NCI-H1694 (cell line): Measurements from ENCODE around the gene SURF1.
"Not testable (repeated sequence)": the region's sequence is repeated elsewhere in the genome, so short reads cannot be mapped to it uniquely, and the experiment has no call there.

Source experiments
- DNase-seq: peaks from one replicate; lab custom pipeline; 2025; lab: John Stamatoyannopoulos, UW

The SURF1 gene, protein sequence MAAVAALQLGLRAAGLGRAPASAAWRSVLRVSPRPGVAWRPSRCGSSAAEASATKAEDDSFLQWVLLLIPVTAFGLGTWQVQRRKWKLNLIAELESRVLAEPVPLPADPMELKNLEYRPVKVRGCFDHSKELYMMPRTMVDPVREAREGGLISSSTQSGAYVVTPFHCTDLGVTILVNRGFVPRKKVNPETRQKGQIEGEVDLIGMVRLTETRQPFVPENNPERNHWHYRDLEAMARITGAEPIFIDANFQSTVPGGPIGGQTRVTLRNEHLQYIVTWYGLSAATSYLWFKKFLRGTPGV

GRCh38 chr9:133356391-133357091, at the start of gene SURF1, which contains the start of gene SURF2:
Gene SURF1, minus strand, starts transcription at chr9:133356487. Its CDS starts 34 bp downstream, at chr9:133356453.
Gene SURF2, plus strand, starts transcription at chr9:133356550. Its CDS starts 43 bp downstream, at chr9:133356593.
- DNase-seq = peak; percentile 38

DNA sequence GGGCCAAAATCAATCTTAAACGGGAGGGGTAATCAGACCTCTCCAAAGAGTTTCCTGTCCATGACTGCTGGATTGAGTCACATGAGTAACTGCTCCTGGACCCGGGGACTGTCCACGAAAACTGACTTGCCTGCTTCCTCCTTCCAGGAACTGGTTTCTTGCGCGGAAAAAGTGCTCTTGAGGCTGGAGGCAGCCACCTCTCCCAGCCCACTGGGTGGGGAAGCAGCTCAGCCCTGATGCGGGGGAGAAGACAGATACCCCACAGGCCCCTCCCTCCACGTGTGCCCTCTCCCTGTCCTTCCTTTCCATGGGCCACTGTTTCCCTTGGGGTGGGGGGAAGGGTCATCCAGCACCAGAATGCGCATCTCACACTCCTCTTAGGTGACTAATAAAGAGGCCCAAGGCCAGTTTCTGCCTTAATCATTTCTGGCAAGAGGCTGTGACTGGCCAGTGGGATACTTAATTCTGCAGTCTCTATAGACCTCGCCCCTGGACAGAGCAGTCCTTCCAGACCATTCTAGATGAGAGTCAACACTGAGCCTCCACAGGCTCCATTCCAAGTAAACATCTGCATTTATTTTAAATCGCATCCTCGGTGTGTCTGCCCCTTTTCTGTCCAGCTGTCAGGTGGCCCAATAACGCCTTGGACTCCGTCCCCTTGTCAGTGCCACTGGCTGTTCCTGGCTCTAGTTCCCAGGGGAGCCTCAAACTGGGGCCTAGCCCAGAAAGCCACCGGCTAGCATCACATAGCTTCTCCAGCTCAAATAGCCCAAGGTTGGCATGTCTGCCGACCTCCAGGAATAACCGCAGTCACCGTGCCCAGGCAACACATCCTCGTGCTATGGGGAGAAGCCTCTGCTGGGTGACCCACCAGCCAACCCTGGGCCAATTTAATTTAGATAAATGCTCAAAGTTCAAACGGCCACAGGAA, 49.5 kb upstream of the SURF1 start:
- no peak for DNase-seq

GRCh38 chr9:133404454-133405002, 48.2 kb upstream of the SURF1 start:
- no peak for DNase-seq

GRCh38 chr9:133403766-133404453, 47.6 kb upstream of the SURF1 start:
- peak; percentile 45 for DNase-seq

DNA sequence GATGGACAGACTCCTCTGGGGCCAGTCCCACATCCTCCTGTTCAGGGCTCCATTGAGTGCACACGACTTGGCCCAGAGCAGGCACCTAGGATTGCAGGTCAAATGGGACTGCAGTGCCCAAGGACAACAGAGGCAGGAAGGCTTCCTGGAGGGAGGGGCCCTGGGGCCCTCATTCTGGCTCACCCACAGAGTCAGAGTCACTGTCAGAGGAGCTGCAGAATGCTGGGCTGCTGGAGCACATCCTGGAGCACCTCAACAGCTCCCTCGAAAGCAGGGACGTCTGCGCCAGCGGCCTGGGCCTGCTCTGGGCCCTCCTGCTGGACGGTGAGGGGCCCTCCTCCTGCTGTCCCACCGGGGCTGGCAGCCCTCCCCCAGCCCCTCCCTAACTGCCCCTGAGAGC, 46.4 kb upstream of the SURF1 start:
- no peak for DNase-seq

DNA sequence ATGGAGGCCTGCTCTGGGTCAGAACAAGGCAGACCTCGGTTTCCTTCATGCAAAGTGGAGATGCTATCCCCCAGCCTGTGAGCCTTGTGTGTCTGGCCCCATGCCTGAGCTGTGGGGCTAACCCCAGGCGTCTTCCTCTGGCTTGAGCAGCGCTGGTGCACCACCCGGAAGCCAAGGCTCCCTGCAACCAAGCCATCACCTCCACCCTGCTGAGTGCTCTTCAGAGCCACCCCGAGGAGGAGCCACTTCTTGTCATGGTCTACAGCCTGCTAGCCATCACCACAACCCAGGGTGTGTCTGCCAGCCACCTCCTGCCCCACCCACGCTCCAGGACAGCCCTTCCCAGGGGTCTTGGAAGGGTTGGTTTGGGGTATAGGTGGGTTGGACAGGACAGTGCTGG, 45.3 kb upstream of the SURF1 start:
- DNase-seq = no peak

- no peak for DNase-seq
Measured at GRCh38 chr9:133400292-133400691, 44.0 kb upstream of the SURF1 start.

DNA sequence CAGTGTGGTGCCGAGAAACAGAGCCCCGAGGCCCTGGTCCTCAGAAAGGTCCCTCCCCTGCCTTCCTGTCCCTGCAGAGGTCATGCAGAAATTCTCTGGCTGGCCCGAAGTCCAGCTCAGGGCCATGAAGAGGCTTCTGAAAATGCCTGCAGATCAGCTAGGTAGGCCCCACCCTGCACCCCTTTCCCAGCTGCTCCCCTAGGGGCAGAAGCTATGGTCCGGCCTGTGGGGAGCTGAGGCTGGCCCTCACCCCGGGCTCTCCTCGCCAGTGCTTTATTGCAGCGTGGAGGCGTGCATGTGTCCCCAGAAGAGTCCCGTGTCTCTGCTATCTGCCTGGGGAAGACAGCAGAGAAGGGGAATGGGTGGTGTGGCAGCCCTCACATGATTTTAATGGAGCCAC, 41.6 kb upstream of the SURF1 start:
- DNase-seq = no peak

DNA sequence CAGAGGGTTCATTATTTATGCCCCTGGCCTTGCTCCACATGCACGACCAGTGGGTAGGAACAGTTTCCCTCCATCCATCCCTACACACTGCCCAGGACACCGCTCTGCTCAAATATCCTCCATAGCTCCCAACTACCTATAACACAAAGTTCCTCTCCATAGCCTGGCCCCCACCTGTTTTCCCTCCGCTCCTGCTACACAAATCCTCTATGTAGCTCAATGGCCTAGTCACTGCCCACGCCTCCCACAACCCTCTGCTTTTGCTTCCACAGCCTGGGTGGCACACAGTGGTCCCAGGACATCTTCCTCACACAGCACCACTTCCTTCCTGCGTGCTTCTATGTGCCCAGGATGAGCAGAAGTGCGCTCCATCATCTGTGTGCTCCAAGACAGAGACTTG, 41.1 kb upstream of the SURF1 start:
- no peak for DNase-seq

- DNase-seq = no peak
Measured at GRCh38 chr9:133396952-133397351, 40.7 kb upstream of the SURF1 start.

DNA sequence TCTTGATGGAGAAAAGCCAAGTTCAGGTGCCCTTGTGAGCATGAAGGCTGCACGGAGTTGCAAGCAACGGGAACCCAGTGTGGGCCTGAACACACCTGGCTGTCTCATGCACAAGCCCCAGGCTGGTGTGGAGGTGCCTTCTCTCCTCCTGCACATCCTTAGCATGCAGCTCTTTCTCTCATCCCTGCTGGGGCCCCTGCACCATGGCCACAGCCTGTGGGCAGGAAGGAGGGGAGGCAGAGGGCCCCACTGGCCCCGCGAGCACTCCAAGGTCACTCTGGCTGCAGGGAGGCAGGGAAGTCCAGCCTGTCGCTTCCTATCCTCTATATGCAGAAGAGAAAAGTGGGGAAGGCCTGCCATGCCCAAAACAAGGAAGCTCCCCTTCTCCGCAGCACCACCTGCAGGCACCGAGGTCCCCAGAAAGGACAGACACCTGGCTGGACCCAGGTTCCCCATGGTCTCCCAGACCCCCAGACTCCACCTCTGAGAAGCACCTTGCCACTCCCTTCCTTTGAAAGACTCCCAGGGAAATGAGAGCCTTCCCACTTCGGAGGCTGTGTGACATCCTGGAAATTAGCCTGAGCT, 38.5 kb upstream of the SURF1 start:
- no peak for DNase-seq

- no peak for DNase-seq
Measured at GRCh38 chr9:133393399-133393798, 37.1 kb upstream of the SURF1 start.

DNA sequence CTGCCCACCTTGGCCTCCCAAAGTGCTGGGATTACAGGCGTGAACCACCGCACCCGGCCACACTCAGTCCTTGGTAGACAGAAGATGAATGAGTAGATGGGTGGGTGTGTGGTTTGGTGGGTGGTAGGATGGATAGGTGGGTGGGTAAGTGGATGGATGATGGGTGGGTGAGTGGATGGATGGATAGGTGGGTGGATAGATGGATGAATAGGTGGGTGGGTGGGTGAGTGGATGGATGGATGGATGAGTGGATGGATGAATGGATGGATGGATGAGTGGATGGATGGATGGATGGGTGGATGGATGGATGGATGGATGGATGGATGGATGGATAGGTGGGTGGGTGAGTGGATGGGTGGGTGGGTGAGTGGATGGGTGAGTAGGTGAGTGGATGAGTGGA, 36.0 kb upstream of the SURF1 start:
- not testable (repeated sequence) for DNase-seq

DNA sequence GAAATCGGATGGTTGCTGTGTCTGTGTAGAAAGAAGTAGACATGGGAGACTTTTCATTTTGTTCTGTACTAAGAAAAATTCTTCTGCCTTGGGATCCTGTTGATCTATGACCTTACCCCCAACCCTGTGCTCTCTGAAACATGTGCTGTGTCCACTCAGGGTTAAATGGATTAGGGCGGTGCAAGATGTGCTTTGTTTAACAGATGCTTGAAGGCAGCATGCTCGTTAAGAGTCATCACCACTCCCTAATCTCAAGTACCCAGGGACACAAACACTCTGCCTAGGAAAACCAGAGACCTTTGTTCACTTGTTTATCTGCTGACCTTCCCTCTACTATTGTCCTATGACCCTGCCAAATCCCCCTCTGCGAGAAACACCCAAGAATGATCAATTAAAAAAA, 35.2 kb upstream of the SURF1 start:
- DNase-seq = not testable (repeated sequence)

DNA sequence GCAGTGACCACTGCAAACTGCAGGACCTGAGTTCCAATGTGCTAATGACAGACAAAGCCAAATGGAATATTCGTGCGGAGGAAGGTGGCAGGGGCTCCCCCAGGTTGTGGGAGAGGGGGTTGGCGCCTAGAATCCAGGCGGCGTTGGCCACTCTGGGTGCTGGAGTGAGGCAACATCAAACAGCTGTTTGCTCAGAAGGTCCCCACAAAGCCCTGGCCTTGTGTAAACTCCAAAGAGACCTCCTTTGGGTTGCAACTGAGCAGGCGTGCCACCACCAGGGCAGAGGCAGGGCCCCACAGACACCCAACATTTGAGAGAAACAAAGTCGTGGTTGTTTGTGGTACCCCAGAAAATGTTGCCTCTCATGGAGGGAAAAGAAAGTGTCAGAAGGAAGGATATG, 34.4 kb upstream of the SURF1 start:
- DNase-seq = no peak

- no peak for DNase-seq
Measured at GRCh38 chr9:133389562-133389961, 33.3 kb upstream of the SURF1 start.

DNA sequence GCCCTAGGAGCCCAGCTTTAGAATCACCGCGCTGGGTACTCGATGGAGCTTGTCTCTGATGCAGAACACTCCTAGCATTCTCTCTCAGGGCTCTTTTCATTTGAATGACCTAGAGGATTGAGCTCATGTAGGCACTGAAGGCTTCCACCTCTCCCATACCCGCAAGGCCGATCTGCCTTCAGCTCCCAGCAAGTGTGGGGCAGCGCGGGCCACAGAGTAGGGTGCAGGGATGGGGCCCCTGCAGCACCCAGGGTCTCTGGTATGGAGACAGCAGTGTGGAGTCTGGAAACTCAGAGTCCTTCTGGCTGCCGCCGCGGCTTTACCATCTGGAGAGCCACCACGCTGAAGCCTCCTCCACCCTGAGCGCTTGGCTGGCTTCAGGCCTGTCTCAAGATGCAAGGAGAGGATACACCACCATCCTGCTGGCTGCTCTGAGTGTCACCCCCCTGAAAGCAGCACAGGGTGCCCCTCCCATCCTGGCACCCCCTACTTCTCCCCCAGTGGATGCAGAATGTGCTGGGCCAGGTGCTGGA, 32.8 kb upstream of the SURF1 start:
- no peak for DNase-seq

- peak; percentile 47 for DNase-seq
Measured at GRCh38 chr9:133387680-133388079, 31.4 kb upstream of the SURF1 start.

GRCh38 chr9:133386338-133386737, 30.1 kb upstream of the SURF1 start:
- no peak for DNase-seq

DNA sequence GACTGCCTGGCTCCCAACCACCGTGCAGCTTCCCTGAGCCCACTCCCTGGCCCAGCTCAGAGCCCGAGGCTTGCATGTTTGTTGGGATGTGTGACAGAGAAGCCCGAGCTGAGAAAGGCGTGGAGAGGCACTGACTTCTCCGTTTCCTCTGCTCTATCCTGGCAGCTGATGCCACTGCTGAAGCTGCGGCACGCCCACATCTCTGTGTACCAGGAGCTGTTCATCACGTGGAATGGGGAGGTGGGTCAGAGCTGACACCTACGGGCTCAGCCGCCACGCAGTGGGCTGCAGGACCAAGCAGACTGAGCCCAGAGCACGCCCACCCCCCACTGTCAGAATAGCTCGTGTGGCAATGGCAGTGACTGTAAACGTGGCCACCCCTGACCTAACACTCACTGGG, 29.2 kb upstream of the SURF1 start:
- no peak for DNase-seq

GRCh38 chr9:133384736-133385321, 28.5 kb upstream of the SURF1 start:
- no peak for DNase-seq
